Karpas-422 (cell line): ENCODE results near the gene C2CD2. TPM values are rescaled to one million over a fixed set of nuclear protein-coding genes. Genes with fewer than 3 reads are reported as not detected.

Experiments
- DNase-seq: peaks from one replicate; pipeline ENCODE4 v3.0.0-alpha.2; 2015
- H2AFZ ChIP-seq: fragments of 200-600 bp; sonication (generic); 2 replicates; pipeline ENCODE4 v1.6.1; 2014; ENCODE audit warnings: antibody characterized with exemption, low read length, mixed read lengths
- H3K27ac ChIP-seq: fragments of 200-600 bp; sonication (generic); 2 replicates; pipeline ENCODE4 v1.5.1; 2014; ENCODE audit warnings: mild to moderate bottlenecking, low read length, moderate library complexity
- H3K27me3 ChIP-seq: fragments of 200-600 bp; sonication (generic); 2 replicates; pipeline ENCODE4 v1.6.1; 2014; ENCODE audit warnings: low read length, mixed read lengths
- H3K36me3 ChIP-seq: fragments of 200-600 bp; sonication (generic); 2 replicates; pipeline ENCODE4 v1.6.1; 2014; ENCODE audit warnings: low read length, mixed read lengths; ENCODE audit not compliant: insufficient read depth
- H3K4me1 ChIP-seq: fragments of 200-600 bp; sonication (generic); 2 replicates; pipeline ENCODE4 v1.6.1; 2014; ENCODE audit warnings: mild to moderate bottlenecking, low read length, mixed read lengths
- H3K4me2 ChIP-seq: fragments of 200-600 bp; sonication (generic); 2 replicates; pipeline ENCODE4 v1.6.1; 2014; ENCODE audit warnings: low read length, low read depth, mild to moderate bottlenecking; ENCODE audit not compliant: poor library complexity, severe bottlenecking
- H3K4me3 ChIP-seq: fragments of 200-600 bp; sonication (generic); 2 replicates; pipeline ENCODE4 v1.5.1; 2014; ENCODE audit warnings: mild to moderate bottlenecking, antibody characterized with exemption, low read length, mixed read lengths
- H3K79me2 ChIP-seq: fragments of 200-600 bp; sonication (generic); 2 replicates; pipeline ENCODE4 v1.6.1; 2014; ENCODE audit warnings: mild to moderate bottlenecking, low read length, mixed read lengths
- H3K9ac ChIP-seq: fragments of 200-600 bp; sonication (generic); 2 replicates; pipeline ENCODE4 v1.6.0; 2014; ENCODE audit warnings: low read length
- H3K9me2 ChIP-seq: fragments of 200-600 bp; sonication (generic), shearing (Covaris generic); replicated peaks from 2 replicates; pipeline ENCODE4 v1.6.0; 2014; ENCODE audit warnings: mild to moderate bottlenecking, low read length, moderate library complexity; ENCODE audit not compliant: insufficient read depth
- H3K9me3 ChIP-seq: fragments of 300-700, 200-600 bp; sonication (generic); 2 replicates; pipeline ENCODE4 v1.6.1; 2014; ENCODE audit warnings: low read length, mixed read lengths
- H4K20me1 ChIP-seq: fragments of 200-600 bp; sonication (generic); 2 replicates; pipeline ENCODE4 v1.6.1; 2014; ENCODE audit warnings: mild to moderate bottlenecking, antibody characterized with exemption, low read length, low read depth; ENCODE audit not compliant: insufficient read depth
- total RNA-seq: library from RNA; depleted of rRNA; stranded (reverse); fragments of >200 nt; shearing (Covaris generic); gene quantifications from 2 replicates; pipeline ENCODE4 v1.2.3, GENCODE V29; 2014; ENCODE audit warnings: low replicate concordance

The C2CD2 gene
- total RNA-seq, 1 experiment from 2014 or later = not detected

DNA sequence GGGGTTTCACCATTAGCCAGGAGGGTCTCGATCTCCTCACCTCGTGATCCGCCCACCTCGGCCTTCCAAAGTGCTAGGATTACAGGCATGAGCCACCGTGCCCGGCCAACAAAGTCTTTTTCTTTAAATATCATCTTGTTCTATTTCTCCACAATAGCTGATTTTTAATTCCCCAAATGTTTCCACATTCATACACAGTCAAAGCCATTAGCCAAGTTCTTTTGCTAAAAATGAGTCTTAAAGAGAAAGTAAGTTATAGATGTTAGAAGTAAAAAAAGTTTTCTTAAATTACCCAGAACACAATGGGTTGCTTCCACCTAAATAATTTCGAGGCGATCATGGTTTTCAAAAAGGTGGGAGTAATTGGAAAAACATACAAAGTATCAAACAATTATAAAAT lies 30.6 kb downstream of the C2CD2 start:
- no peak for DNase-seq
- Histone ChIP-seq H3K4me2 (no peak overlapping the region), H3K27ac (no peak overlapping the region), H3K9me3 (no peaks in the 10 kb centered on the region), H3K4me1 (peaks cover 21% of the 10 kb centered on the region), H3K9ac (no peak overlapping the region), H3K9me2 (no peaks in the 10 kb centered on the region), H2AFZ (no peak overlapping the region), H3K36me3 (no peaks in the 10 kb centered on the region), H4K20me1 (0 out of 2 replicates have a peak, but pooled peaks cover 3% of the 10 kb centered on the region), H3K4me3 (no peak overlapping the region), H3K79me2 (no peaks in the 10 kb centered on the region), H3K27me3 (no peaks in the 10 kb centered on the region)

DNA sequence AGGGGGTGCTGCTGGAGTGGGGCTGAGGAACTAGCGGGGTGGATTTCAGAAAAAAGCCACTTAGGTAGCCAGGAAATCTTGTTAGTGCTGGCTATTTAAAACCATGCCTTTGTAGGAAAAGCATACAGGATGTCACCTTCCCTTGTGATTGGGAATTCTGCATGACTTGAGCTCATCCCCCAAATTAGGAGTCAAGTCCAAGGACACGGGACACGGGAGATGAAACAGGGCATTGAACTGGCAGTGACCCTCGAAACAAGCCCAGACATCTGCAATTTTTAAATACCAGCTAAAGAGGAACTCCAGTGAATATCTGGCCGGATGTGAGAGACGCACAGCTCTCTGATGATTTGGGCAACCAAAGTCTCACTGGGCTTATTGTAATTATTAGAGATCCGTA lies 32.8 kb downstream of the C2CD2 start:
- no peak overlapping the region for H2AFZ ChIP-seq
- H3K79me2 ChIP-seq = no peaks in the 10 kb centered on the region
- H4K20me1 ChIP-seq = 0 out of 2 replicates have a peak, but pooled peaks cover 7% of the 10 kb centered on the region
- H3K4me1 ChIP-seq = peaks cover 12% of the 10 kb centered on the region
- H3K27me3 ChIP-seq = no peaks in the 10 kb centered on the region
- H3K9me3 ChIP-seq = no peaks in the 10 kb centered on the region
- no peak overlapping the region for H3K4me2 ChIP-seq
- no peak overlapping the region for H3K4me3 ChIP-seq
- no peaks in the 10 kb centered on the region for H3K9me2 ChIP-seq
- no peak overlapping the region for H3K9ac ChIP-seq
- H3K27ac ChIP-seq = no peak overlapping the region
- DNase-seq = peak; percentile 58
- no peaks in the 10 kb centered on the region for H3K36me3 ChIP-seq

DNA sequence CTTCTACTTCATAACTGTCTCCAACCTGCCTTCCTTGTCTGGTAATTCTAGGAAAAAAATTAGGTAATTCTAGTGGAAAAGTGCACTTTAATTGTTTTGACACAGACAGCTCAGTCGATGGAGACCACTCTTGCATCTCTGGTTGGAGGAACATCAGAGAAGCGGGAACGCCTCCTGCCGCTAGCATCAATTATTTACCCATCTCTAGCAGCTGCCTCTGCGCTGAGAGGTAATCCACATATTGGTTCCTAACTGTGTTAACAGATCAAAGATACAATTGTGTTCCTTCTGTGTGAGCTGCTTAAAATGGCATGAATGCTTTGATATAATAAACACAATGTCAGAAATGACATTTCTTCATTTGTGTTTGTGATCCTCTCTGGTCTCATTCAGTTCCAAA lies 33.3 kb downstream of the C2CD2 start:
- H3K4me2 ChIP-seq = no peak overlapping the region
- no peak overlapping the region for H2AFZ ChIP-seq
- H3K27me3 ChIP-seq = no peaks in the 10 kb centered on the region

DNA sequence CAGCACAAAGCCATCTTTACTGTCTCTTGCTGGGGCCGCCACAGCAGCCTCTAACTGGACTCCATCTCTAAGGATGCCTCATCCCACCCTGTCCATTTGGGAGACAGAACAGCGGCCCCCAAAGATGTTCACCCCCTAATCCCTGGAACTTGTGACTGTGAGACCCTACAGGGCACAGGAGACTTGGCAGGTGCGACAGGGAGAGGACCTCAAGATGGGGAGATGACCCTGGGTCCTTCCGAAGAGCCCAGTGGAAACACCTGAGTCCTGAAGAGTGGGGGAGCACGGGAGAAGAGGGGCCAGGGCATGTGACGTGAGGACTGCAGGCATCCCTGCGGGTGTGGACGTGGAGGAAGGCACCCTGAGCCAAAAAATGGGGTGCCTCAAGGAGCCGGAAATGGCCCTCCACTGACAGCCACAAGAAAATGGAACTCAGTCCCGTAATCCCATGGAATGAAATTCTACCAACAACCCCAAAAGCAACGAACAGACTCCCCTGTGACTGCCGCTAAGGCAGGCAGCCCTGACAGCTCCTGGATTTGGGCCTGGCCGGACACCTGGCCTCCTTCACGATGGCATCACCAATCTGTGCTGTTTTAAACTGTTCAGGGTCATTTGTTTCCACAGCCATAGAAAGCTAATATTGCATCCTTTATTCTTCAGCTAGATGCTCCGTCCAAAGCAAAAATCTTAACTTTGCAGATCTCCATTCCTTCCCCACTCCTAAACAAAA lies 34.0 kb downstream of the C2CD2 start:
- Histone ChIP-seq H3K27ac (no peak overlapping the region), H4K20me1 (0 out of 2 replicates have a peak, but pooled peaks cover 7% of the 10 kb centered on the region), H3K4me3 (no peak overlapping the region), H3K27me3 (no peaks in the 10 kb centered on the region), H3K9me3 (no peaks in the 10 kb centered on the region), H3K36me3 (no peaks in the 10 kb centered on the region), H3K79me2 (no peaks in the 10 kb centered on the region), H3K9ac (no peak overlapping the region), H3K4me2 (no peak overlapping the region), H3K4me1 (peaks cover 15% of the 10 kb centered on the region), H3K9me2 (no peaks in the 10 kb centered on the region), H2AFZ (no peak overlapping the region)
- no peak for DNase-seq

More for the DNA sequence above, 33.3 kb downstream of the C2CD2 start:
- Histone ChIP-seq H3K9me3 (no peaks in the 10 kb centered on the region), H3K27ac (no peak overlapping the region), H3K79me2 (no peaks in the 10 kb centered on the region), H3K9me2 (no peaks in the 10 kb centered on the region), H3K4me3 (no peak overlapping the region), H3K4me1 (peaks cover 15% of the 10 kb centered on the region), H3K36me3 (no peaks in the 10 kb centered on the region), H4K20me1 (0 out of 2 replicates have a peak, but pooled peaks cover 7% of the 10 kb centered on the region), H3K9ac (no peak overlapping the region)
- DNase-seq = no peak

DNA sequence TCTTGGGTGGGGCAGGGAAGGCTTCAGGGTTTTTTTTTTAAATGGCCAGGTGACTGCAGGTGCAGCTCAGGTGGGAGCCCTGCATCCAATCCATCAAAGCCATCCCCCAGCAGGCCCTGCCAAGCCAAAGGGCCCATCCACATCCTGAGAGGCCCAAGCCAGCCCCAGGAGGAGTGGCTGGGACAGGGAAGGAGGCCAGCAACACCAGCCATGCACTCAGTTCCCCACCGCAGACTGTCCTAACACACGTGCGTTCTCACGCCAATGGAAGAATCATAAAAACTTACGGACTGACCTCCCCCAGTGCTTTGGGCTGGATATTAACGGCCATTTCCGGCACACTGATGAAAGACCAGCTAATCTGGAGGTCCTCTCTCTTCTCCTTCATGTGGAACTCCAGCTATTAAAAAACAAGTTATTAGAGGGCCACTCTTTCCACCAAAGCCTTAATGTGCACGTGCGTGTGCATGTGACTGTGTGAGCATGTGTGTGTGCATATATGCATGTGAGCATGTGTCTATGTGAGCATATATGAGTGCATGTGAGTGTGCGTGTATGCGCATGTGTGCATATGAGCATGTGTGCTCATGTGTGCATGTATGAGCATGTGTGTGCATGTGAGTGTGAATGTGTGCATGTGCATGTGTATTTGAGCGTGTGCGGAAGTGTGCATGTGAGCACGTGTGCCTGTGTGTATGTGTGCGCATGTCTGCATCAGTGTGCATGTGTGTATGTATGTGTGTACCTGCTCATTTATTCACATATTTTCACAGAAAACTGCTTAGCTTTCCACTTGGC lies 35.1 kb downstream of the C2CD2 start:
- H3K27ac ChIP-seq = no peak overlapping the region
- no peaks in the 10 kb centered on the region for H3K27me3 ChIP-seq
- H4K20me1 ChIP-seq = 0 out of 2 replicates have a peak, but pooled peaks cover 7% of the 10 kb centered on the region
- no peak overlapping the region for H3K9ac ChIP-seq
- H3K79me2 ChIP-seq = no peaks in the 10 kb centered on the region
- no peaks in the 10 kb centered on the region for H3K36me3 ChIP-seq
- no peak overlapping the region for H3K4me2 ChIP-seq
- no peaks in the 10 kb centered on the region for H3K9me2 ChIP-seq
- no peak overlapping the region for H2AFZ ChIP-seq
- H3K4me1 ChIP-seq = peaks cover 15% of the 10 kb centered on the region
- no peaks in the 10 kb centered on the region for H3K9me3 ChIP-seq
- DNase-seq = no peak
- no peak overlapping the region for H3K4me3 ChIP-seq

DNA sequence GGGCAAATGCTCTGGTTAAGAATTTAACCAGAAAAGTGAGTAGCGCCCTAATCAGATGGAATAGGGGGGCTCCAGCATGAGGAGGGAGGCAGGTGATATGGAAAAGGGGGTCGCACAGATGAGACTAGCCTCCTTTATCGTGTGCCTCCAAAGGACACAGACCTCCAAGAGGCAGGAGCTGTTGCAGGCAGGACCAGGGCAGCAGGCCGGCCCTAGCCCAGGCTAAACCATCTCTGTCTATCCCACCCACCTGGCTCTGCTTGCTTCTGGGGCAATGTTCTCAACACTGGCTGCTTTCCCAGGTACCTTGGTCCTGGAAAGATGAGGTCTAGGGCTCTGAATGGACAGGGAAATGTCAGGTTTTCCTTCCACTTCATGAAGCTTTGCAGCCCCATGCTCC lies 36.3 kb downstream of the C2CD2 start:
- no peaks in the 10 kb centered on the region for H3K9me3 ChIP-seq
- no peak overlapping the region for H3K9ac ChIP-seq
- no peaks in the 10 kb centered on the region for H3K9me2 ChIP-seq
- no peak overlapping the region for H3K4me3 ChIP-seq
- H3K36me3 ChIP-seq = no peaks in the 10 kb centered on the region
- 0 out of 2 replicates have a peak, but pooled peaks cover 7% of the 10 kb centered on the region for H4K20me1 ChIP-seq
- no peak for DNase-seq
- H3K79me2 ChIP-seq = no peaks in the 10 kb centered on the region
- no peak overlapping the region for H2AFZ ChIP-seq
- H3K27me3 ChIP-seq = no peaks in the 10 kb centered on the region
- no peak overlapping the region for H3K4me2 ChIP-seq
- H3K27ac ChIP-seq = no peak overlapping the region
- peaks cover 15% of the 10 kb centered on the region for H3K4me1 ChIP-seq

DNA sequence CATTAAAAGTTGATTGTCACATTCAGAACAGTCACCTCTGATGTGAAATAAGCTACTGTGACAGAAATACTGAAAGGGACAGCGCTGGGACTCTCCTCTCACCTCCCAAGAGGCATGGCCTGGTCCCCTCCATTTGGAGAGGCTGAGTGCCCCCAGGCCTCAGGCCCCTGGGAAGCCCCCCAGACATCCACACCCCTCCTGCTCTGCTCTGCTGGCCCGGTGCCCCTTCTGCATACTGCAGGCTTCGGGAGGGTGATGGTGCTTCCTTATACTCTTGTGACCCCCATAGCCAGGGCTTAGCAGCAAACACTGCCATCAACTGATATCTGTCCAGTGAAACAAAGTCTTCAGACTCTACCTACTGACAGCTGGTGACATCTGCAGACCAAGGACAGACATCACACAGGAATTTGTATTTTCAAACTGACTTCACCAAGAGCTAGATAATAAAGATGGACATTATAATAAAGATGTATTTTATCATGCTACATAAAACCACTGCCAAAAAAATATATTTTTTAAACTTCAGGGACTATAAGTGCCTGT lies 36.9 kb downstream of the C2CD2 start:
- H3K9ac ChIP-seq = no peak overlapping the region
- no peak overlapping the region for H3K27ac ChIP-seq
- H3K79me2 ChIP-seq = no peaks in the 10 kb centered on the region
- H2AFZ ChIP-seq = no peak overlapping the region
- H3K4me1 ChIP-seq = peaks cover 15% of the 10 kb centered on the region
- no peak overlapping the region for H3K4me2 ChIP-seq
- H3K9me3 ChIP-seq = no peaks in the 10 kb centered on the region
- H3K4me3 ChIP-seq = no peak overlapping the region
- H4K20me1 ChIP-seq = 0 out of 2 replicates have a peak, but pooled peaks cover 9% of the 10 kb centered on the region
- H3K9me2 ChIP-seq = no peaks in the 10 kb centered on the region
- no peaks in the 10 kb centered on the region for H3K36me3 ChIP-seq
- H3K27me3 ChIP-seq = no peaks in the 10 kb centered on the region
- DNase-seq = peak; percentile 61

DNA sequence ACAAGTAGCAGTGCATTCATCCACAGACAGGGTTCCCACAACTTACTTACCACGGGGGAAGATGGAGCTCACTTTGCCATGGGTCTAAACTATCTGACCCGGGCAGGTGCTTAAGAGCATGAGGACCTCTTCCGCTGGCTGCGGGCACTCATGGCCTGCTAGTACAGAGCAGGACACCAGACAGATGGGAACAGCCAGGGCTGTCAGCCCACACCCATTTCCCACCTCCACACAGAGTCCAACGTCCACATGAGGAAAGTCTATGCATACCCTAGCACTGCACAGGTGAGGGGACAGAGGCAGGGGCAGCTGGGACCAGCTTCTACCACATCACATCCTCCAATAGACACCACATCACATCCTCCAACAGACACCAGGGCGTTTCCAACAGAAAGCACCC lies 38.9 kb downstream of the C2CD2 start:
- H3K9me3 ChIP-seq = no peaks in the 10 kb centered on the region
- no peak overlapping the region for H3K9ac ChIP-seq
- H3K27me3 ChIP-seq = no peaks in the 10 kb centered on the region
- 0 out of 2 replicates have a peak, but pooled peaks cover 7% of the 10 kb centered on the region for H4K20me1 ChIP-seq
- no peak for DNase-seq
- H3K27ac ChIP-seq = no peak overlapping the region
- no peak overlapping the region for H3K4me3 ChIP-seq
- H3K9me2 ChIP-seq = no peaks in the 10 kb centered on the region
- no peaks in the 10 kb centered on the region for H3K79me2 ChIP-seq
- H3K4me2 ChIP-seq = no peak overlapping the region
- H3K36me3 ChIP-seq = no peaks in the 10 kb centered on the region
- H3K4me1 ChIP-seq = peaks cover 4% of the 10 kb centered on the region; the same call in 1 of the 2 replicates
- no peak overlapping the region for H2AFZ ChIP-seq
